NCI-H526 treated with DMSO at 0.1 percent for 48 hours (cell line): ENCODE results near the gene FAM181B.

ENCODE experiments used
- DNase-seq: peaks from one replicate; lab custom pipeline; 2025; lab: John Stamatoyannopoulos, UW

Gene FAM181B

DNA sequence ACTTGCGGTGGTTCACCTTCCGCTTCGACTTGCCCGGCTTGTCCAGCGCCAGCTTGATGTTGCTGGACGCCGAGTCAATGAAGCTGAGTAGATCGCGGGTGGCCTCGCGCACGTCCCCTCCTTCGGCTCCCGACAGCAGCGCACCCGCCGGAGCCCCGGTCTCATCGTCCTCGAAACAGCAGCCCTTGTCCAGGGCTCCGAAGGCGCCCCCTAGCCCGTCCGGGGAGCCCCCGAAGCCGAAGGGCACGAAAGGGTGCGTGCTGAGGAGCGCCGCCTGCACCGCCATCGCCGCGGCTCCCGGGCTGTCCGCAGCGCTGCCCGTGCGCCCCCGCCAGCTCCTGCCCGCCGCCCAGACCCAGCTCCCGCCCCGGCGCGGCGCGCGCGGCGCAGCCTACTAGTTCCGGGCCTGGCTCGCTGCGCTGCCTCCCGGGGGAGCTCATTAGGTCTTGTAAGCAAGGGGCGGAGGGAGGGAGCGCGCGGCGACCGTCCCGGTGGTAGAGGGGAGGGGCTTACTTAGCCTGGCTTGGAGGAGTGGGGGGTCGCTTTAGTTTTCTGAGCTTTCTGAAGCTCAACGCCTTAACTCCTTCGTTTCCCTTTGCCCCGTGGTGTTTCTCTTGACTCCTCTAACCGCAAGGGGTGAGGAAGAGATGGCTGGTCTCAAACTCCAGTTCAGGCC is at the start of gene FAM181B:
Gene FAM181B, minus strand, starts transcription at position 421 of the 676 bp plus-strand sequence. Its CDS starts 135 bp downstream, at position 286.
- DNase-seq = peak; percentile 63

DNA sequence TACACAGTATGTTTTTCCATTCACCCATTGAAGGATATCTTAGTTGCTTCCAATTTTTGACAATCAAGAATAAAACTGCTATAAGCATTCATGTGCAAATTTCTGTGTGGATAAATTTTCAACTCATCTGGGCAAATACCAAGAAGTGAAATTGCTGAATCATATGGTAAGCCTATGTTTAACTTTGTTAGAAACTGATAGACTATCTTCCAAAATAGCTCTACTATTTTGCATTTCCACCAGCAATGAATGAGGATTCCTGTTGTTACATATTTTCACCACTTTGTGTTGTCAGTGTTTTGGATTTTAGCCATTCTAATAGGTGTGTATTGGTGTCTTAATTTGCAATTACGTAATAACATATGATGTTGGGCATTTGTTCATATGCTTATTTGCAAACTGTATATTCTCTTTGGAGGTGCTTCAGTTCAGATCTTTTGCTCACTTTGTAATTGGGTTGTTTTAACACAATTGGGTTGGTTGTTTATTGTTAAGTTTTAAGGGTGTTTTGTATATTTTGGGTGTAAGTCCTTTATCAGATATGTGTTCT is 49.2 kb upstream of the FAM181B start:
- no peak for DNase-seq

DNA sequence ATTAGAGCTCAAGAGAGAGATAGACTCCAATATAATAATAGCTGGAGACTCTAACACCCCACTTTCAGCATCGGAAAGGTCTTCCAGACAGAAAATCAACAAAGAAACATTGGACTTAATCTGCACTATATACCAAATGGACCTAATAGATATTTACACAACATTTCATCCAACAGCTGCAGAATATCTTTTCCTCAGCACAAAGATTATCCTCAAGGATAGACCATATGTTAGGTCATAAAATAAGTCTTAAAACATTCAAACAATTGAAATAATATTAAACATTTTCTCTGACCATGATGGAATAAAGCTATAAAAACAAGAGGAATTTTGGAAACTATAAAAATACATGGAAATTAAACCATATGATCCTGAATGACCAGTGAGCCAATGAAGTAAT is 45.1 kb upstream of the FAM181B start:
- DNase-seq = no peak

GRCh38 chr11:82776377-82776776 is 42.7 kb upstream of the FAM181B start:
- no peak for DNase-seq

DNA sequence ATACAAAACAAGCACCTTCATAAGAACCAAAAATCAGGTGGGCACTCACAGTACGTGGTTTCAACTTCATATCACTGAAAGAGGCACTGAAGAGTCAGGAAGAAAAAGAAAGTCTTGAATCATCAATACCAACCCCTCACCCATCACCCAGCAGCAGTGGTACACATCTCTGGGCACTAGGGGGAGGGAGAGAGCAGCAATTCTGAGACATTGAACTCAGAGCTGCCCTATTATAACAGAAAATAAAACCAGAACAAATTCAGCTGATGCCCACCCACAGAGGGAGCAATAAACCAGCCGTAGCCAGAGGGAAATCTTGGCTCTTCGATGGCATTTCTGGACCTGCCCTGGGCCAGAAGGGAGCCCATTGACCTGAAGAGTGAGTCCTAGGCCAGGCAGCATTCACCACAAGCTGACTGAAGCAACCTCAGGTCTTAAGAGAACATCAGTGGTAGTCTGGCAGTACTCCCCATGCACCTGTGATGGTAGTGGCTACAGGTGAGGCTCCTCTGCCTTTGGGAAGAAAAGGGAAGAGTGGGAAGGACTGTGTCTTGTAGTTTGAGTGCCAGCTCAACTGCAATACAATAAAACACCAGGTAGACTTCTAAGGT is 42.2 kb upstream of the FAM181B start:
- DNase-seq = peak; percentile 40

DNA sequence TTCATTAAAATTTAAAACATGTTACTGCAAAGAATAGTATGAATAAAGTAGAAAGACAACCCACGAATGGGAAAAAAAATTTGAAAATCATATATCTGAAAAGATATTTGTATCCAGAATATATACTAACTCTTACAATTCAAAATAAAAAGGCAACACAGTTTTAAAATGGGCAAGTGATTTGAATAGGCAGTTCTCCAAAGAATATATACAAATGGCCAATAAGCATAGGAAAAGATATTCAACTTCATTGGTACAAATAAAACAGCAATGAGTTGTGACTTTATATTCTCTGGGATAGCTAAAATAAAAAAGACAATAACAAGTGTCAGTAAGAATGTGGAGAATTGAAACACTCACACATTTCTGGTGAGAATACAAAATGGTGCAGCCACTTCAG is 41.6 kb upstream of the FAM181B start:
- DNase-seq = no peak

GRCh38 chr11:82771781-82772180 is 38.1 kb upstream of the FAM181B start:
- no peak for DNase-seq

DNA sequence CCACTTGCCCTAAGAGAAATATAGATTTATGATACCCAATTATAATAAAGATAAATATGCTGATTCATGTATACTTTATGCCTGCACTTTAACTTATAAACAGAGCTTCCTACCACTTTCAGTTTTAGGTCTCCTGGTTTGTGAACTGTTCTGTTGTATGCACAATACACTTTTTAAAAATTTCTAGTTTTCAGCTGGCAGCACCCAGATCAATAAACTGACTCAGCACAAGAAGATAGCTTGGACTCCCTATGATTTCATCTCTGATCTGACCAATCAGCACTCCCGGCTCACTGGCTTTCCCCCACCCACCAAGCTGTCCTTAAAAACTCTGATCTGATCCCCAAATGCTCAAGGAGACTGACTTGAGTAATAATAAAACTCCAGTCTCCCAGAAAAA is 33.5 kb upstream of the FAM181B start:
- DNase-seq = no peak

DNA sequence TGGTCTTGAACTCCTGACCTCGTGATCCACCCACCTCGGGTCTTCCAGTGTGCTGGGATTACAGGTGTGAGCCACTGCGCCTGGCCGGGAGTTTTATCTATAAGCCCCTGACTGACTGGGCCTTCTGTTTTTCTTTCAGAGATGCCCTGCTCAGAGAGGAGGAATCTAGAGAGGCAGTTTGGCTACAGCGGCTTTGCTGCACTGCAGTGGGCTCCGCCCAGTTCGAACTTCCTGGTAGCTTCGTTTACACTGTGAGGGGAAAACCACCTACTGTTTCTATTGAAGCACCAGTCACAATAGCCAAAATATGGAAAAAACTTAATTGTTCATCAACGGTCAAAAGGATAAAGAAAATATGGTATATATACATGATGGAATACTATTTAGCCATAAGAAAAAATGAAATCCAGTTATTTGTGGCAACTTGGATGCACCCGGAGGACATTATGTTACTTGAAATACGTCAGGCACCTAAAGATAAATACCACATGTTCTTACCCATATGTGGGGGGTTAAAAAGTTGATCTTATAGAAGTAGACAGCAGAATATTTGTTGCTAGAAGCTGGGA is 31.9 kb upstream of the FAM181B start:
- no peak for DNase-seq

DNA sequence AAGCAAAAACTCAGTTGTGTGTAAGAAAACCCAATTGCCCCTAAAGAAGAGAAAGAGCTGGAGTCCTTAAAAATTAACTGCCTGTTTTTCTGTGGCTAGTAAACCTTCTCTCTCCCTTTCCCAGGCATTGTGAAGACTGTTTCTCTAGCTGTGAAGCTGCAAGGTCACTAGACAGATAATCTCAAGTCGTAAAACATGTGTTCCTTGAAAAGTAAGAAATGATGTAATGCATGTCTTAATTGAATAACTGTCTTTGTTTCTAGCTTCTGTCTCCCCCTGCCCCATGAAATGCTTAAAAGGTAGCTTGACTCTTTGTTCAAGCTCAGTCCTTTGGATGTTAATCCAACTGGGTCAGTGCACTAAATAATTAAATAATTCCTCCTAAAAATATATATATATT is 29.5 kb upstream of the FAM181B start:
- DNase-seq = no peak

DNA sequence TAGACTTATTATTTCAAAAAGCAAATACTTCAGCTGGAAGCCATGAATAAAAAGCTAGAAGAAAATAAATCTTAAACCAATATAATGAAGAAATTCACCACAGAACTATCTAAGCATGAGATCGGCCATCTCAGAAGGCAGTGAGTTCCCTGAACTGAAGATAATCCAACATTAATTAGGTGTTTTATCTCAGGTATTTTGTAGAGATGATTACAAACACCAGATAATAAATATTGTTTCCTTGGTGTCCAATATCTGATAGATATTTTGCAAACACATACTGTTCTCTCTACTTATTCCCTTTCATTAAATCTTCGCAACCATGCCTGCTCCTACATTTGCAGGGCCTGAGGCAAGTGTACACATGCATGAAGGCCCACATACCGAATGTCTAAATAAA is 26.0 kb upstream of the FAM181B start:
- DNase-seq = no peak

DNA sequence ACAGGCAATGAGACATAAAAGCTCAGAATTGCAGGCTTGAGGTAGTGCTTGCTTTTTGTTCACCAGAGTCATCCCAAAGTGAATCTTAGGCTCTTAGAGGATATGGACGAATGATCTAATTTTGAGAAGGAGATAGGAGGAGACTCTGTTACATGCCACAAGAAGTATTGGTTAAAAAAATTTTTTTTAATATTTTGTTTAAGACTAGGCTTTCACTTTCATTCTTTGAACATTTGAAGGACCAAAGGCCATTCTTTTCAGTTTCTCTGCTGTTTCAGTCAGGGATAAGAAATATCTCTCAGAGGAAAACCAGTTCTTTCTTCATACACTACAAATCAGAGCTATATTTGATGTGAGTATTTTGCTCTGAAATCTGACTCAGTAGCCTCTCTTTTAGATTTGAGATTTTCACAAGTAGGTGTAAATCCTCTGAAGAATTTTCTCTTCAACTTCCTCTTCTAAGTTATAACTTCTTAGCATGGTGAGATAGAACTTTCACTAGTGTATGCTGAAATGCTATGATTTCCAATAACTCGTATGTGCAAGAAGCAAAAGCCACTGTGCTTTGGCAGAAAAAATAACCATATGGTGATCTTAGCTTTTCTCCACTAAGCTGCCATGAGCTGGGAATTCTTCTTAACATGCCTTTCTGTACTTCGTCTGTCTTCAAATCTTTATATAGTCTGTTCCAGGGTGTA is 24.1 kb upstream of the FAM181B start:
- no peak for DNase-seq

DNA sequence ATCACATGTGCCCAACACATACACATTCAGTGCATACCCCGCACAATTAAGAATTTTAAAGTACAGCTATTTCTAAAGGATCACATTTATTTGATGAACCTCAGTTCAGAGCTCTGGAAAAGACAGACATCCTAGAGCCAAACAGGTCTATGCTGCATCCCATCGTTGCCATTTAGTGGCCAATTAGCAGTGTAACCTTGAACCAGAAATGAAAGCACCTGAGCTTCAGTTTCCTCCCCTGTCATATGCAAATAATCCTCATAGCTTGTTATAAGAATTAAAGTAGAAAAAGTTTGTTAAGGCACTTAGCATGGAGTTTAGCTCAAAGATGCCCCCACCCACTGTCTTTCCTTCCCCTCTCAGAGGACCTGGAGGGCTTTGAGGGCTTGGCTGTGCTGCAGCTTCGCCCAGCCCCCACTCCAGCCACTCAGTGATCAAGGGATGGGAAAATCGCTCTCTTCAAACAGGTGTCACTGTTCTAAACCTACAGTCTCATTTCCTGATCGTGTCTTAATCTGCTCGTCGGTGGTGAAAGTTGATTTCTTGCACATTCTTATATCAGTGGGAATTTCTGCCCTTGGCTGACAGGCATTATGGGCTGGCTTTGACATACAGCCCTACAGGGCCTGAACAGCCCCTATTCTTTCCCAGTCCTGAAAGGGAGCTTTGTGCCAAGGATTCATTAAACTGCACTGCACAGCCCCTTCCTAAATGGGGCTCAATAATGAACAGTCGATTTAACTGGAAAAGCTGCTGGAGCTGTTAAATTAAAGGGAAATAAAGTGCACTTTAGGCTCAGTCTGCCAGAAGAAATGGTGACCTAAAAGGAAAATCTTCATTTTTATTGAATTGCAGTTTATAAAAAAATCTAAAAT is 23.3 kb upstream of the FAM181B start:
- no peak for DNase-seq

GRCh38 chr11:82754410-82754809 is 20.7 kb upstream of the FAM181B start:
- no peak for DNase-seq

GRCh38 chr11:82753921-82754320 is 20.3 kb upstream of the FAM181B start:
- DNase-seq = no peak

- no peak for DNase-seq
Observed at GRCh38 chr11:82752801-82753200, 19.1 kb upstream of the FAM181B start.

DNA sequence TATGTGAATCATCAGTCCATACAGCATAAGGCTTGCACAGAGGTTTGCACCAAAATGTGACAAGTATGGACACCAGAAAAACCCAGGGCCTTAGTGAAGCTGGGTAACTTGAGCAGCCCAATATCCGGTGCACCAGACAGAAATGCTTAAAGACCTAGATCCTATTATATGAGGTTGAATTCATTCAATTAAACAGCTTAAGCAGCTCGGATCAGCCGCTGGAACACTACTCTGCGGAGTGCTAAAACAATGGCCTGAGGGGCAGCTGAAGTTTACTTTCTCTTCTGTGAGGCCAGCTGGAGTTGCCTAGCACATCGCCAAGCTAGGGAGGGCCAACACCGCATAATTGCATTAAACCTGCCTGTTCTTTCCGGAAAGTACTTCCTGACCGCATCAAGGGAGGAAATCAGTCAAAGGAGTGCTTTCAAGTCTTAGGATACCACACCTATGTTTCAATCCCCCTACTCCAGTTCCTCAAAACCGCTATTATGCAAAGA is 17.0 kb upstream of the FAM181B start:
- DNase-seq = no peak

GRCh38 chr11:82747471-82747870 is 13.8 kb upstream of the FAM181B start:
- no peak for DNase-seq

GRCh38 chr11:82738091-82738490 is 4.4 kb upstream of the FAM181B start:
- no peak for DNase-seq

DNA sequence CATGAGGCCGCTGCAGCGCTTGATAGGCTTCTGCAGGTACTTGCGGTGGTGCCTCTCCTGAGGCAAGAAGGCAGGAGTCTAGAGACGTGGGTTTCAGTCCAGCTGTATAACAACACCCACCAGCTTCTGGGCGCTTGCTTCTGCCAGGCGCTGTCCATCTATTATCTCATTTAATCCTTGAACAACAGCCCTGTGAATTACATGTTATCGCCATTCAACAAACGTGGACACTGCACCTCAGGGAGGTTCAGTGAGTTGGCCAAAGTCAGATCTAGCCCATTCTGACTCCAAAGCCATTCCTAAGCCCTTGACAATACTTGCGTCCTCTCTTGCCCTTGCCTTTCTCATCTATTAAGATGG is 436 bp upstream of the FAM181B start:
- no peak for DNase-seq

DNA sequence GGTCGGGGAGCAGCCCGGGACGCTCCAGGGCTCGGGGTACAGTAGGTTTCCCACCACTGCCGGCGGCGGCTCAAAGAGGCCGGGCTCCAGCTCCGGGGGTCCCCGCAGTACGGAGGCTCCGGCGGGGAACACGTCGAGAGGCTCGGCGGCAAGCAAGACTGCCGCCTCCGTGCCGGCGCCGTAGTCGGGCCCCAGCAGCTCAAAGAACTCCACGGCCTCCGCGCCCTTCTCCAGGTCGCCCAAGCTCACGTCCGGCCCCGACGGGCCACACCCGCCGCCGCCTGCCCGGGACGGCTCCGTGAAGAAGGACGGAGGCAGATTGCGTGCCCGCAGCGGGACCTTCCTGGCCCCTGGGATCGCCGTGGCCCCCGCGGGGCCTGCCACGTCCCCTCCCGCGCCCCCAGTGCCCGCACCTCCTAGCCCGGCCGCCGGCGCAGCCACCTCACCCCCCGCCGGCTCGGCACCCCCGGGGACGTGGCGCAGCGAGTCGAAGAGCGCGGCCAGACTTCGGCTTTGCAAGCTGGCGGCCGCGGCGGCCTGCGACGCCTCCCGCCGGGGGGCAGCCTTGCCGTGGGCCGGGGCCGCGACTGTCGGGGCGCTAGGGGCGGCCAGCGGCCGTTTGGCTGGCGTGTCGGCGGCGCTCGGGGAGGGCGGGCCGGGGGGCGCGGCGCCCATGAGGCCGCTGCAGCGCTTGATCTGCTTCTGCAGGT is 775 bp downstream of the FAM181B start:
- DNase-seq = no peak
